Endothelial cell of umbilical vein (primary cell): ENCODE measurements around the gene RUVBL1. TPM values are rescaled to one million over a fixed set of nuclear protein-coding genes. Genes with fewer than 3 reads are reported as not detected.

ENCODE experiments used
- BruUV-seq: library from RNA; stranded (reverse); fragments of 400-500 nt; replicated peaks from 2 replicates; lab custom pipeline; 2021; lab: Mats Ljungman, UMichigan
- CTCF ChIA-PET: fragments of 300-600, 350-600 bp; sonication (Branson Sonifier 250); formaldehyde crosslinking; loops from one replicate; lab custom pipeline; 2021; ENCODE audit warnings: antibody characterized with exemption, inconsistent platforms; lab: Charles Lee
- POLR2A ChIA-PET: fragments of 300-600, 350-600 bp; sonication (Branson Sonifier 250); formaldehyde crosslinking; loops from one replicate; lab custom pipeline; 2021; ENCODE audit warnings: antibody characterized with exemption, inconsistent platforms; lab: Charles Lee
- DNase-seq: peaks from one replicate; pipeline ENCODE4 v3.0.0-alpha.2; 2011; ENCODE audit warnings: low read depth, low spot score
- FAIRE-seq: peaks from 2 replicates; lab custom pipeline; 2011; peaks lifted over from hg19 to GRCh38; lab: Jason Lieb, UNC
- H2AFZ ChIP-seq: 2 replicates; pipeline ENCODE4 v1.6.0; 2012; ENCODE audit warnings: low read depth, low read length, control low read depth, inconsistent platforms
- H3K27ac ChIP-seq: 2 replicates; pipeline ENCODE4 v1.5.1; 2011; ENCODE audit warnings: low read depth, mild to moderate bottlenecking, control low read depth, low read length, moderate library complexity; ENCODE audit not compliant: insufficient read depth
- H3K27me3 ChIP-seq, 2 experiments: 2 replicates each; pipeline versions ENCODE4 v1.6.0 to v1.6.1; 2011; ENCODE audit warnings: low read length in 2 of 2, mixed read lengths in 1 of 2; ENCODE audit not compliant: control insufficient read depth in 2 of 2, insufficient read depth in 2 of 2
- H3K36me3 ChIP-seq, 2 experiments: 2 replicates in 1 of 2; 3 replicates in 1 of 2; pipeline ENCODE4 v1.5.1; 2011; ENCODE audit warnings: low read length in 2 of 2, mild to moderate bottlenecking in 1 of 2, moderate library complexity in 1 of 2; ENCODE audit not compliant: control insufficient read depth in 2 of 2, insufficient read depth in 2 of 2; ENCODE audit errors: extremely low read depth in 1 of 2
- H3K4me1 ChIP-seq: 3 replicates; pipeline ENCODE4 v1.5.1; 2011; ENCODE audit warnings: mild to moderate bottlenecking, low read length; ENCODE audit not compliant: control insufficient read depth, insufficient read depth; ENCODE audit errors: extremely low read depth
- H3K4me2 ChIP-seq: 2 replicates; pipeline ENCODE4 v1.6.1; 2011; ENCODE audit warnings: low read length, control low read depth, mixed read lengths; ENCODE audit not compliant: insufficient read depth
- H3K4me3 ChIP-seq, 3 experiments: fragments of 200-600 bp in 1 of 3; sonication (generic), shearing (Covaris generic) in 1 of 3; replicated peaks in 1 of 3; 2 replicates each; pipeline ENCODE4 v1.5.1; 2011 to 2016; ENCODE audit warnings: control low read depth in 3 of 3, low read length in 3 of 3, mild to moderate bottlenecking in 2 of 3, inconsistent platforms in 1 of 3, low read depth in 1 of 3, moderate library complexity in 1 of 3; ENCODE audit not compliant: insufficient read depth in 1 of 3
- H3K79me2 ChIP-seq: 2 replicates; pipeline ENCODE4 v1.6.0; 2012; ENCODE audit warnings: low read length, inconsistent platforms; ENCODE audit not compliant: control insufficient read depth, insufficient read depth
- H3K9ac ChIP-seq: replicated peaks from 2 replicates; pipeline ENCODE3; 2011; ENCODE audit warnings: low read length, control low read depth; ENCODE audit not compliant: insufficient read depth; ENCODE audit errors: extremely low read depth
- H3K9me1 ChIP-seq: replicated peaks from 3 replicates; pipeline ENCODE4 v1.6.0; 2011; ENCODE audit warnings: mild to moderate bottlenecking, low read length; ENCODE audit not compliant: control insufficient read depth, insufficient read depth; ENCODE audit errors: extremely low read depth
- H3K9me3 ChIP-seq: replicated peaks from 2 replicates; pipeline ENCODE4 v1.5.1; 2012; ENCODE audit warnings: low read length, inconsistent platforms; ENCODE audit not compliant: control insufficient read depth, insufficient read depth
- H4K20me1 ChIP-seq: replicated peaks from 2 replicates; pipeline ENCODE3; 2011; ENCODE audit warnings: mild to moderate bottlenecking, low read length; ENCODE audit not compliant: control insufficient read depth, insufficient read depth; ENCODE audit errors: extremely low read depth
- EZH2 ChIP-seq: IDR thresholded peaks from 2 replicates; pipeline ENCODE4 v1.6.1; 2012; ENCODE audit warnings: borderline replicate concordance, low read depth, mild to moderate bottlenecking, moderate library complexity, low read length, inconsistent platforms; ENCODE audit not compliant: severe bottlenecking
- FOS ChIP-seq: IDR thresholded peaks from 2 replicates; pipeline ENCODE4 v1.6.1; 2011; ENCODE audit warnings: mild to moderate bottlenecking, low read length, moderate library complexity, borderline replicate concordance; ENCODE audit not compliant: insufficient read depth
- JUN ChIP-seq: IDR thresholded peaks from 2 replicates; pipeline ENCODE4 v1.6.1; 2011; ENCODE audit warnings: borderline replicate concordance, low read depth; ENCODE audit not compliant: insufficient read length, insufficient read depth
- MYC ChIP-seq: IDR thresholded peaks from one replicate; pipeline ENCODE4 v1.6.1; 2011; ENCODE audit warnings: mild to moderate bottlenecking, low read depth, low read length
- POLR2AphosphoS5 ChIP-seq: IDR thresholded peaks from 2 replicates; pipeline ENCODE4 v1.6.1; 2012; ENCODE audit warnings: low read depth, mild to moderate bottlenecking, control low read depth, low read length, moderate library complexity; ENCODE audit not compliant: insufficient read depth
- dilution Hi-C: fragments of 300-500 bp; cut with MboI; formaldehyde crosslinking; loops from one replicate; pipeline ENCODE4 v1.15.0; 2019; ENCODE audit warnings: low sequenced_read_pairs; ENCODE audit not compliant: extremely low pct_ligation_motif_present
- intact Hi-C: fragments of 100-400 bp; cut with micrococcal nuclease; formaldehyde crosslinking; loops from one replicate; pipeline ENCODE4 v1.10.0; 2022
- polyA plus RNA-seq, 4 experiments: library from polyadenylated mRNA; depleted of rRNA in 3 of 4; stranded (reverse) in 3 of 4; unstranded in 1 of 4; fragments of >200 nt; gene quantifications; 2 replicates each; pipeline versions ENCODE4 v1.2.1 to v1.2.3, GENCODE V29; 2011 to 2012; ENCODE audit warnings: missing spikeins in 1 of 4
- total RNA-seq: library from RNA; stranded (reverse); gene quantifications from 2 replicates; pipeline ENCODE4 v1.2.3, GENCODE V29; 2021
- TF ChIP-seq, protein P1 (sequence below), 2 donors: IDR thresholded peaks; 1 replicate in 1 of 2; 2 replicates in 1 of 2; pipeline ENCODE4 v1.5.1; 2011; ENCODE audit warnings: low read length in 2 of 2, mild to moderate bottlenecking in 2 of 2, moderate library complexity in 2 of 2, control low read depth in 1 of 2, inconsistent platforms in 1 of 2, low read depth in 1 of 2; ENCODE audit not compliant: insufficient read depth in 1 of 2; ENCODE audit errors: extremely low read depth in 1 of 2
- TF ChIP-seq, protein P2 (sequence below): IDR thresholded peaks from 2 replicates; pipeline ENCODE4 v1.6.1; 2011; ENCODE audit not compliant: insufficient read depth, insufficient read length

RUVBL1 gene
- total and polyA plus RNA-seq, 2 donors (not counting 3 experiments of a cell fraction or from before 2014, with no cell fraction given) = 52.5 to 58.5 TPM

DNA sequence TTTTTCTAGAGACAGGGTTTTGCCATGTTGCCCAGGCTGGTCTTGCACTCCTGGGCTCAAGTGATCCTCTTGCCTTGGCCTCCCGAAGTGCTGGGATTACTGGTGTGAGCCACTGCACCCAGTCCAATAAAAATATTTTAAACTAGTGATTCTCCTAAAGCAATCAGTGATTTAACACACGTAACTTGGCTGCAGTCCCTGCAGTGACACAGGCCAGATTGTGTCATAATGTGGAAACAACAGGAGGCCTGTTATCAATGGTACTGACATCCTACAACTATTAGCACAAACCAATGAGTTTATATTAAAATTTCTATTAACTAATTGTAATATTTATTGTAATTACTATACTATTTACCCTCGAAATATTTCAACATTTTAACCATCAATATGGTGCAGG, 73.0 kb downstream of the RUVBL1 start:
- no peak overlapping the region for H3K27ac ChIP-seq
- H3K9me3 ChIP-seq = no peaks in the 10 kb centered on the region
- peaks cover 9 to 23% of the 10 kb centered on the region in 2 experiments for H3K27me3 ChIP-seq
- H3K9ac ChIP-seq = no peak overlapping the region
- H2AFZ ChIP-seq = no peak overlapping the region
- dilution Hi-C loops (no loop called here), intact Hi-C loops (loop anchor here (5.0 kb wide), 2 partner anchors 458 to 473 kb away; partner anchors contain the start of gene TPRA1)
- TF ChIP-seq MYC = no peak
- TF ChIP-seq FOS = no peak
- TF ChIP-seq, protein P1, sequence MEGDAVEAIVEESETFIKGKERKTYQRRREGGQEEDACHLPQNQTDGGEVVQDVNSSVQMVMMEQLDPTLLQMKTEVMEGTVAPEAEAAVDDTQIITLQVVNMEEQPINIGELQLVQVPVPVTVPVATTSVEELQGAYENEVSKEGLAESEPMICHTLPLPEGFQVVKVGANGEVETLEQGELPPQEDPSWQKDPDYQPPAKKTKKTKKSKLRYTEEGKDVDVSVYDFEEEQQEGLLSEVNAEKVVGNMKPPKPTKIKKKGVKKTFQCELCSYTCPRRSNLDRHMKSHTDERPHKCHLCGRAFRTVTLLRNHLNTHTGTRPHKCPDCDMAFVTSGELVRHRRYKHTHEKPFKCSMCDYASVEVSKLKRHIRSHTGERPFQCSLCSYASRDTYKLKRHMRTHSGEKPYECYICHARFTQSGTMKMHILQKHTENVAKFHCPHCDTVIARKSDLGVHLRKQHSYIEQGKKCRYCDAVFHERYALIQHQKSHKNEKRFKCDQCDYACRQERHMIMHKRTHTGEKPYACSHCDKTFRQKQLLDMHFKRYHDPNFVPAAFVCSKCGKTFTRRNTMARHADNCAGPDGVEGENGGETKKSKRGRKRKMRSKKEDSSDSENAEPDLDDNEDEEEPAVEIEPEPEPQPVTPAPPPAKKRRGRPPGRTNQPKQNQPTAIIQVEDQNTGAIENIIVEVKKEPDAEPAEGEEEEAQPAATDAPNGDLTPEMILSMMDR (IDR thresholded peaks at IDR 0.05; ENCODE audit: extremely low read depth in 1 of 2, insufficient read depth in 1 of 2, low read depth in 1 of 2, low read length in 2 of 2) = no peak
- no peak for TF ChIP-seq EZH2
- TF ChIP-seq, protein P2, sequence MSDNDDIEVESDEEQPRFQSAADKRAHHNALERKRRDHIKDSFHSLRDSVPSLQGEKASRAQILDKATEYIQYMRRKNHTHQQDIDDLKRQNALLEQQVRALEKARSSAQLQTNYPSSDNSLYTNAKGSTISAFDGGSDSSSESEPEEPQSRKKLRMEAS = no peak
- no peak for TF ChIP-seq JUN
- no peak for TF ChIP-seq POLR2AphosphoS5
- no peak for FAIRE-seq
- H3K4me2 ChIP-seq = no peak overlapping the region
- CTCF ChIA-PET = interaction anchor here (0.7 kb wide), 1 partner anchor 1654 kb away, joined by 3 read pairs; no protein-coding TSS in a partner anchor
- H3K4me1 ChIP-seq = peaks cover 31% of the 10 kb centered on the region
- peaks cover 33% of the 10 kb centered on the region for H3K79me2 ChIP-seq
- no peaks in the 10 kb centered on the region for H3K9me1 ChIP-seq
- DNase-seq = no peak
- POLR2A ChIA-PET = no interaction called here
- peaks cover 7% of the 10 kb centered on the region for H4K20me1 ChIP-seq
- BruUV-seq = no TSS peak
- H3K36me3 ChIP-seq = peaks cover 5 to 12% of the 10 kb centered on the region in 2 experiments
- H3K4me3 ChIP-seq = no peak overlapping the region
